Activated CD4-positive, alpha-beta T cell treated with anti-CD3 and anti-CD28 coated beads for 1 hour (primary cell): Measurements from ENCODE around the gene PRKAR1B.

Experiments
- DNase-seq: peaks from one replicate; pipeline ENCODE4 v3.0.0-alpha.2; 2020

Gene PRKAR1B

DNA sequence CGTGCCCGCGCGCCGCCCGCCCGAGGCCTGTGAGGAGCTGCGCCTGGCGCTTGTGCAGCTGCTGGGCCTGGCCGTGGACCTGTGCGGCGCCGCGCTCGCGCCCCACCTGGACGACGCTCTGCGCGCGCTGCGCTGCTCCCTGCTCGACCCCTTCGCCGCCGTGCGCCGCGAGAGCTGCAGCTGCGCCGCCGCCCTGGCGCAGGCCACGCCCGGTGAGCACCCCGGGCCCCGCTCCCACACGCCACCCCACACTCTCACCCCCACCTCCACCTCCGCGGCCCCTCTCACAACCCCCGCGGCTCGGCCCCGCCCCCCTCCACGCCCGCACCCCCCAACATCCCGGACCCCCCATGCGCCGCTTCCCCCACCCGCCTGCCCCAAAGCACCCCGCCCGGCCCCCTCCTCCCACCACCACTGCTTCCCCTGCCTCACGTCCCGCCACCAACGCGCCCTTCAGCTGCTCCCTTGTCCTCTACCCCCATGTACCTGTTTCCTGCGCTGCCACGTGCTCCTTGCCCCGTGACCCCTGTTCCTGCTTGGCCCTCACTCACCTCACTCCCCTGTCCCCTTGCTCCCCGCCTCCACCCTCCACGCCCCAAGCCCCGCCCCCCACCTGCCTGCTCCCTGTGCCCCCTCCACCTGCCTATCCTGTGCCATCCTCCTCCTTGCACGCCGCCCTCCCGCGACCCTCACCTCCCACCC lies at the start of gene PRKAR1B:
Gene PRKAR1B, minus strand, starts transcription at position 178 of the 702 bp plus-strand sequence. CDS start 15,776 bp downstream, outside the sequence.
- no peak for DNase-seq

DNA sequence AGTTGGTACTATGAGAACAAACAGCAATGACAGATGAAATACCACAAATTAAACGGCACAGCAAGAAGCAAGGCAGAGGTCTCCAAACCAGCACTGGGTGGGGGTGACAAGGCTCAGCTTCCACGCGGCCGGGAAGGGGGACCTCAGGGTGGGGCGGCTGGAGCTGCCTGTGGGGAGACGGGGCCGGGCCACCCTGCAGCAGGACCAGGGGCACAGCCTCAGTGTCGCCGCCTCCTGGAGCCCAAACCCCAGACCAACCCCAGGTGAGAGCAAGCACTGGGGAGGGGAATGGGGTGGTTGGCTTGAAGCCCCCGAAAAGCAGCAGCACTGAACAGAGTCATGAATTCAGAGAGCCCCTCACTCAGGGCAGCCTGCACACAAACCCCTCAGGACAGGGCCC lies 49.3 kb upstream of the PRKAR1B start:
- DNase-seq, result no peak

DNA sequence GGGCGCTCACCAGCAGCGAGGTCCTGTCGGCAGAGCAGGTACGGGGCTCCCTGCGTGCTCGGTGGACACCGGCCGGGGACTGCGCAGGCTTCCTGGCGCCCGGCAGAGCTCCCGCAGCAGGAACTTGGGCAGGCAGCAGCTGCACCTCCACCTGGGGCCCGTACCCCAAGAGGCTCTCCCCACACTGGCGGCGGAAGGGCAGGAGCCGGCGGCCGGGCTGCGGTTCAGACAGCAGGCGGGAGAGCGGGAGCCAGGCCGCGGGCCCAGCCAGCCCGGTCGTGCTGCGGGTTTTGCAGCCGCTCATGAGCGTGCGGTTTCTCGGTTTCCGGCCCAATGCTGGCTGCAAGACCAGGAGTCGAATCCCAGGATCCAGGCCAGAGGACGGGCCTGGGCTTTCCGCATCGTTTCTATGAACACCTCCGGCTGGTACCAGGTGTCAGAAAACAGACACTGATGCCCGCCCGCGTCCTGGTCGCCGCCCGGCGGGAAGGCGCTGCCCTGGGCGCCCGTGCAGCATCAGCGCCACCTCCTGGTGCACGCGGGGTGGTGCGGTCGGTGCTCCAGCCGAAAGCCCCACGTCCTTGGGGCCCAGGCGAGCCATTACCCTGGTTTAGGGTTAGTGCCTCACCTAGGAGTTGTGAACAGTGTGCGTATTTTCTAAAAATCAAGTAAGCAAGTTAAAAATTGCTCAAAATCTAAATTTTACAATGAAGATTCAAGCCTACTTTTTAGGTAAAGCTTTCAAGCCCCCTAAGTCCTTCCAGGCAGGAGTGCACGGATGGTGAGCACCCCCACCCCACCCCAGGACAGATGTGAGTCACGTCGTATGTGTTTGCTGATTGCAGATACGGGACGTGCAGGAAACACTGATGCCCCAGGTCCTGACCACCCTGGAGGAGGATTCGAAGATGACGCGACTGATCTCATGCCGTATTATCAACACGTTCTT lies 47.4 kb upstream of the PRKAR1B start:
- DNase-seq, result peak; percentile 42

DNA sequence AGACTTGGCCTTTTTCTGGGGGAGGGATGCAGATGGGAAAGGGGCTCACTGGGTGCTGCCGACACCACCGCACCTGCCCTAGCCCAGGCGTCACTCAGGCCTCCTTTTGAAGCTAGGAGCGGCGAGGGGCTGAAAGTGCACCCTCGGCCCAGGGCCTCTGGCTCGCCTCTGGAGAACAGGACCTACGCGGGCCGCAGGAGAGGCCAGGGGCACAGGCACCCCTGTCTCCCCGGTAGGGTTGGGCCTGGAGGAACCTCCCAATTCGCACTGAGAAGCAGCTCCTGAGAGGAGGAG lies 46.5 kb upstream of the PRKAR1B start:
- DNase-seq, result no peak

DNA sequence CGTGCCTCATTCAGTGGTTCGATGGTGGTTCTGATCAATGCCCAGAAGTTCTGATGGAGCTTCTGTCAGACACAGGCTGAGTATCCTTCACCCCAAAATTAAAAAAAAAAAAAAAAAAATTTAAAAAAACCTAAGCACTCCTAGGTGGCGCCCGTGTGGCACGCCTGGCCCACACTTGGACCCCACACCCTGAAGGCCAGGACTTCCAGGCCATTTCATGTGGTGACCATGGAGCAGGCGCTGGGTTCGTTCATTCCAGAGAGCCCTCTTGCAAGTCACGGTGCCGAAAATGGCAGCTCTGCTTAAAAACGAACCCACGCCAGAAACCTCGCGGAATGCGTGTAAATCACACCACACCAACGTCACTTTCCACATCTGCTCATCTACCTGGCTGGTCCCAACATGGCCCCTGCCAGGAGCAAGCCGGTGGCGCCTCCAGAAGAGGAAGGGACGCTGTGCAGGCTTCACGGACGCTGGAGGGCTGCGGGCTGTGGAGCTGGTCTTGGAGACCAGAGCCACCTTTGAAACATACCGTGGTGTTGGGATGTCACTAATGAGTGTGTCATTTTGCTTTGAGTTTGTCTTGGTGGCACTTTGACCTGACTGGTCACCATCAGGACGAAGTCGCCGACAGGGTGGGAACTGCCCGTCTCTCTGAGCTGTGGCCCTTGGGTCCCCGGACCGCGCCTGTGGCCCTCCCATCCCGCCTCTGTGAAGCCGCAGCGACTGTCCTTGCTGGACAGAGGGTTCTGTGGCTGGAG lies 46.0 kb upstream of the PRKAR1B start:
- DNase-seq, result no peak

DNA sequence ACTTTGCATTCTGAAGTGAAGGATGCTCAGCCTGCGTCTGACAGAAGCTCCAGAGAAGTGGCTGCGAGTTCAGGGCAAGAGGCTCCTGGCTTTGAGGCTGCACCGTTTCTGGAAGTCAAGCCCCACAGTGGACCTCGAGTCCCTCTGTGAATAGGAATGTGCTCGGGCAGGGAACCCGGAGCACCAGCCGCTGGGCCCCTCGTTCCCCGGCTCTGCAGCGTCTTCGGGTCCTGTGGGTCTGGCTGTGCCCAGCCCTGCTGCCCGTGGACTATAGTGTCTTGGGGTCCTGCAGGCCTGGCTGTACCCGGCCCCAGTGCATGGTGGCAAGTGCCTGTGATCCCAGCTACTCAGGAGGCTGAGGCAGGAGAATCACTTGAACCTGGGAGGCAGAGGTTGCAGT lies 45.3 kb upstream of the PRKAR1B start:
- no peak for DNase-seq

DNA sequence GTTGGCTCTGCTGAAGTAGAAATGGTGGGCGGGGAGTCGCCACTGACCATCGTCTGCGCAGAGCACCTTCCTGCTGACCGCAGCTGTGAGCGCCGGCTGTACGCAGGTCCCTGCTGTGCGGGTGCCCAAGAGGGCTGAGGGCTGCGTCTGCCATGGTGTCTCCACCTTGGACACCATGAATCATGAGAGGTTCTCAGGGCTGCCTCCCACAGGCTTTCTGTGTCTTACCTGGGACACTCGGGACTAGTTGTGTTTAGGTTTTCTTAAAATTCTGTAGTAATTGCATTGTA lies 44.9 kb upstream of the PRKAR1B start:
- DNase-seq, result no peak

DNA sequence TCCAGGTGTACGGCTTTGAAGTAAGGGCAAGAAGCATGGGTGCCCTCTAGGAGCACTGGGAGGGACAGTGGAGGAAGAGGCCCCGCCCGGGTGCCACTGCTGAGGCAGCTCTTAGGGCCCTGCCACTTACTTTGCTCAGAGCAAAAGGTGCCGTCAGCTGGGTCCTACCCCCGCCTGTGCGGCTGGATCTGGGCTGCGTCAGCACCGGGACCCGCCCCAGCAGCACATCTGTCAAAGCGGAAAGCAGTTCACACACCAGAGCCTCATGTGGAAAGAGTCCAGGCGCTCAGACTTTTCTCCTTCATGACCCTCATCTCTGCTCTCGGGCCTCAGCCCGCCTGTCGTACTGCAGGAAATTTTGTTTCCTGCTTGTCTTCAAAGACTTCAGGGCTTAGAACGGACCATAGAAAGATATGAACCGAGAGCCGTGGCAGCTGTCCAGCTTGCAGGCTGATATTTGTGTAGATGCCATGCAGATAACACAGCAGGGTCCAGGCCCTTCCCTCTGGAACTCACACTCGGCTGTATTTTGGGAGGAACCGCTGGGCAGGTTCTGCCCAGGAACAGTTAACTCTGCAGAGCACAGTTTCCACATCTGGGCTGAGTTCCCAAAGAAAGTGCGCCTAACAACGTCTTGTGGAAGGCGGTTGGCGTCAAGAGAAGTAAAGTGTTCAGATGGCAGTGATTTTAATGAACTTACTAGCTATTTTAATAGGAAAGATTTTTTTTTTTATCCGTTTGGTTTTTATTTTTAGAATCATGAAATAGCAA lies 44.3 kb upstream of the PRKAR1B start:
- no peak for DNase-seq

DNA sequence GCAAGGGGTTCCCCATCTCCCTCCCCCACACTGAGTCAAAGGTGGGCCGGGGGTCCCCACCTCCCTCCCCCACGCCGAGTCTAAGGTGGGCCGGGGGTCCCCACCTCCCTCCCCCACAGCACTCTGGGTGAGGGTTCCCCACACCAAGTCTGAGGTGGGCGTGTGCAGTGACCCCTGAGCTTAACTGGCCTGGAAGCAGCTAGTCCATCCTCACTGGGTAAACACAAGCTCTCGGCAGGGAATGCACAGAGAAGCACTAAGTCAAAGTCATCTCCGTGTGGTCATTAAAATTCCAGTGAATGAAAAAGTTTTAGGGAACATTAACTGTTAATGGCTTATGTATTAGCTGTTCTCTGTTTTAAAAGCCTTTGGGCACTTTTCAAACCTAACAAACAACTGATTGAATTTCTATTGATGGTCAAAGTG lies 43.7 kb upstream of the PRKAR1B start:
- no peak for DNase-seq

DNA sequence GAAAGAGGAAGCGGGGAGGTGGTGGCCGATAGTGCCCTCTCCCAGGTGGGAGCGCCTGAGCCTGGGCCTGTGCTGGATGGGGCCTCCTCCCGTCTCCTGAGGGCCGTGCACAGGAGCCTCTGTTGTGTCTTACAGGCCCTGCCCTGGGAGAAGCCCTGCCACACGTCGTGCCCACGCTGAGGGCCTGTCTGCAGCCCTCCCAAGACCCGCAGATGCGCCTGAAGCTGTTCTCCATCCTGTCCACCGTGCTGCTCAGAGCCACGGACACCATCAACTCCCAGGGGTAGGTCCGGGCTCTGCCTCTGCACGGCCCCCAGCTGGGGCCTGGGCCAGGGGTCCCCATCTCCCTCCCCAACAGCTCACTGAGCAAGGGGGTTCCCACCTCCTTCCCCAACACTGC lies 43.3 kb upstream of the PRKAR1B start:
- DNase-seq, result no peak

DNA sequence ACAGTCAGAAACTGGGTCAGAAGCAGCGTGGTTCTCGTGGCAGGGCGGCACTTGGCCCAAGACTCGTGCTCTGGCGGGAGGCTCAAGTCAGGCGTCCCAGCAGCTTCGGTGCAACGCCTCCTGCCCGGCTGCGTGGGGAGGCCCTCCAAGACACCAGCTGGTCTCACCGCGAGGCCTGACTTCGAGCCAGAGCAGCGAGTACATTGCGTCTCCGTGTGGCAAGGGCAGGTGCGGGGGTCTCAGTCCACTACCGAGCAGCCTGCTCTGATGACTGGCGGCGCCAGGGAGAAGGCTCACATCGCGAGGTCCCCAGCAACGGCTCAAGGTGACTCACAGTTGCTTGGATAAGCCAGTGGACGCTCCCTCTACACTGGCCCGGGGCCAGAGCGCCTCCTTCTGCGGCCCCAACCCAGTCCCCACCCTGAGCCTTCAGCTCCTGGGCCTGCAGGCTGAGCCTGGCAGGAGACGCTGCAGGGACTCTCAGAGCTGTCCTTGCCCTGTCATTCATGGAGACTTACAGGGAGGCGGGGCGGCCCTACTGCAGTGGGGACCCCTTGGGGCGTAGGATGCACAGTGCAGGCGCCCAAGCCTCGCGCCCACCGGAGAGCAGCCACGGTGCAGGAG lies 41.9 kb upstream of the PRKAR1B start:
- DNase-seq, result no peak

DNA sequence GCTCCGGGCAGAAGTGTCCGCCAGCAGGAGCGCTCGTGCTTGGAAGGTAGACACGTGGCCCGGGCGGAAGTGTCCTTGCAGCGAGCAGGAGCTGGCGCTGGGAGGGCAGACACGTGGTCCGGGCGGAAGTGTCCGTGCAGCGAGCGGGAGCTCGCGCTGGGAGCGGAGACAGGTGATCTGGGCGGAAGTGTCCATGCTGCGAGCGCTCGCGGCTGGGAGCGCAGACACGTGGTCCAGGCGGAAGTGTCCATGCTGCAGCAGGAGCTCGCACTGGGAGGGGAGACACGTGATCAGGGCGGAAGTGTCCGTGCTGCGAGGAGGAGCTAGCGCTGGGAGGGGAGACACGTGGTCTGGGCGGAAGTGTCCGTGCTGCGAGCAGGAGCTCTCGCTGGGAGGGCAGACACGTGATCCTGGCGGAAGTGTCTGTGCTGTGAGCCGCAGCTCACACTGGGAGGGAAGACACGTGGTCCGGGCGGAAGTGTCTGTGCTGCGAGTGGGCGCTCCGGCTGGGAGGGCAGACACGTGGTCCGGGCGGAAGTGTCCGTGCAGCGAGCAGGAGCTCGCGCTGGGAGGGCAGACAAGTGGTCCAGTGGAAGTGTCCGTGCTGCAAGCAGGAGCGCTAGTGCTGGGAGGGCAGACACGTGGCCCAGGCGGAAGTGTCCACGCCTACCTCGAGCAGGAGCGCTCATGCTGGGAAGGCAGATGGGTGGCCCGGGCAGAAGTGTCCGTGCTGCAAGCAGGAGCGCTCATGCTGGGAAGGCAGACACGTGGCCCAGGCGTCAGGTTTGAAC lies 41.1 kb upstream of the PRKAR1B start:
- DNase-seq, result no peak

DNA sequence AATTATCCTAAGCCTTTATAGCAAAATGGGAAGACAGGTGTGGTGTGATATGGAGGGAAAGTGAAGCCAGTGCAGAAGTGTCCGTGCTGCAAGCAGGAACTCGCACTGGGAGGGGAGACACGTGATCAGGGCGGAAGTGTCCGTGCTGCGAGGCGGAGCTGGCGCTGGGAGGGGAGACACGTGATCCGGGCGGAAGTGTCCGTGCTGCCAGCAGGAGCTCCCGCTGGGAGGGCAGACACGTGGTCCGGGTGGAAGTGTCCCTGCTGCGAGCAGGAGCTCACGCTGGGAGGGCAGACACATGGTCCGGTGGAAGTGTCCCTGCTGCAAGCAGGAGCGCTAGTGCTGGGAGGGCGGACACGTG lies 40.5 kb upstream of the PRKAR1B start:
- no peak for DNase-seq

DNA sequence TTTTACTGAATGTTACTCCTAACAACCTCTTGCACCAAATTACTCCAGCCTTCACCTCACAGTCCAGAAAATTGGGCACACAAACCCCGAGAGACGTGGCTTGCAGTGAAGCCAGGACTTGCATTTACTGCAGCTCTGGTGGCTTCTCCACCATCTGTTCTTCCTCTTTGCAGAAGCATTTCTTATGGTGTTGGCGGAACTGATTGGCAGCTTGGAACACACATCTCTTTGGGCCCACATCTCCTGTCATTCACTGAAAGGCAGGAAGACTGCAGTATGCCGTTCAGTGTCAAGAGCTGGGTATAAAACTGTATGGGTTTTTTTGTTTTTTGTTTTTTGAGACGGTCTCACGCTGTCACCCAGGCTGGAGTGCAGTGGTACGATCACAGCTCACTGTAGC lies 38.3 kb upstream of the PRKAR1B start:
- no peak for DNase-seq

DNA sequence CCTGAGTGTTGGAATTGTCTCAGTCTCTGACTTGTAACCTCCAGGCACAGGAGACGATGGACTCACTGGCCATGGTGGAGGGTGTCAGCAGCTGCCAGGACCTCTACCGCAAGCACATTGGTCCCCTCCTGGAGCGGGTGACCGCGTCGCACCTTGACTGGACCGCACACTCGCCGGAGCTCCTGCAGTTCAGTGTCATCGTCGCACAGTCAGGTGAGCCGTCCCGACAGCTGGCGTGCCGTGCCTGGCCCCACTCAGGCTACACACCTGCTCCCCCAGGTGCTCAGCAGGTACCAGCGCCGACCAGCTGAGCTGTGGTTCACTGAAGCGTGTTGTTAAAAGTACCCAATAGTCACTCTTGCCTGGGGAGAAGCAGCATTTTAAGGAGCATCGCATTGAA lies 36.7 kb upstream of the PRKAR1B start:
- no peak for DNase-seq

DNA sequence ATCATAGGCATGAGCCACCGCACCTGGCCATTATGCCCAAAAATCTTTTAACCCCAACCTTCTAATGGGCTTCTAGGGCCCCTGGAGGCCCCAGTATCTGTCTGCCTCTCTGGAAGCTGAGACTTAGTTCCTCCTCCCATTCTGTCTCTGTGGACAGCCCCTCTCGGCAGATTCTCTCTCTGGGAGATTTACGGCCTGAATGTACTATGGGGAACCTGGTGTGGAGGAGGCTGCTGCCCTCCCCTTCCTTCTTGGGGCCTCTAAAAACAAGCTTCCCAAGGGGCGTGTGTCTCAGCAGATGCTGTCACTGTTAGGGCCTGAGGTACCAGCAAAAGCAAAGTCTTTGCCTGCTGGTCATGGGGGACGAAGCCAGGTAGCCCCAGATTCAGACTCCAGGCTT lies 35.8 kb upstream of the PRKAR1B start:
- no peak for DNase-seq

DNA sequence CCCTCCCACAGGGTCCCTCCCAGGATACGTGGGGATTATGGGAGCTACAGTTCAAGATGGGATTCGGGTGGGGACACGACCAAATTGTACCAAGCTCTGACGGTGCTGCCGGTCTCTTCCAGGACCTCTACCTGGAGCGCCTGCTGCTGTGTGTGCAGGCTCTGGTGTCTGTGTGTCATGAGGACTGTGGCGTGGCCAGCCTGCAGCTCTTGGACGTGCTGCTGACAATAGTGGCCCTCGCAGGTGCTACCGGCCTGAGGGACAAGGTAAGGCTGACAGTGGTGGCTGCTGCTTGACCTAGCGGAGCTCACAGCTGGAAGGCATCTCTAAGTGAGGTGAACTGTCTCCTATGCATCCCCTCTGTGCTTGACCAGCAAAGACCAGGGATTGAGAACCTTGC lies 34.5 kb upstream of the PRKAR1B start:
- no peak for DNase-seq

DNA sequence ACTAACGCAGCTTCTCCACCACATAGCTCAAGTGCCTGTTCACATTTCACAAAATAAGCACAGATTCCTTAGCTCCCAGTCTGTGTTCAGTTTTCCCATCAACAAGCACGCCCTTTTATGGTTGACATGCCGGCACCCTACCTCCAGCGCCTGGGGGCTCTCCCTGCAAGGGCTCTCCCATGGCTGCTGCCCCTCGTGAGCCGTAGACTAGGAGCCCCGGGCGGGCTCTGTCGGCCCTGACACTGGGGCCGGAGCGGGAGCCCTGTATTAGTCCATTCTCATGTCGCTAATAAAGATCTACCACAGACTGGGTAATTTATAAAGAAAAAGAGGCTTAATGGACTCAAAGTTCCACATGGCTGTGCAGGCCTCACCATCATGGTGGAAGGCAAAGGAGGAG lies 34.0 kb upstream of the PRKAR1B start:
- DNase-seq, result no peak

DNA sequence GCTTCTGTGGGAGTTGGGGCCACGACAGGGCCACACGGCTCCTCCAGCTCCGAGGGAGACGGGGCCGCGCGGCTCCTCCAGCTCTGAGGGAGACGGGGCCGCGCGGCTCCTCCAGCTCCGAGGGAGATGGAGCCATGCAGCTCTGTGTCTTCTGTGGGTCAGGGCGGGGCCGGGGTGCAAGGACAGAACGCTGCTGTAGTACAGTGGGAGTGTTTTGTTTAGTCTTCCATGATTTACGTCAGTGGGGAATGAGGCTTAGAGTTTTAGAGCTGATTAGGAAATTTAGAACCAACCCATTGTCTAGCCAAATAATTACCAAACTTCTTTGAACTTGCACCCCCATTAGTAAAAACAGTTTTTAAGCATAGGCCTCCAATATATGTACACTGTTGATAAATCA lies 32.9 kb upstream of the PRKAR1B start:
- no peak for DNase-seq

DNA sequence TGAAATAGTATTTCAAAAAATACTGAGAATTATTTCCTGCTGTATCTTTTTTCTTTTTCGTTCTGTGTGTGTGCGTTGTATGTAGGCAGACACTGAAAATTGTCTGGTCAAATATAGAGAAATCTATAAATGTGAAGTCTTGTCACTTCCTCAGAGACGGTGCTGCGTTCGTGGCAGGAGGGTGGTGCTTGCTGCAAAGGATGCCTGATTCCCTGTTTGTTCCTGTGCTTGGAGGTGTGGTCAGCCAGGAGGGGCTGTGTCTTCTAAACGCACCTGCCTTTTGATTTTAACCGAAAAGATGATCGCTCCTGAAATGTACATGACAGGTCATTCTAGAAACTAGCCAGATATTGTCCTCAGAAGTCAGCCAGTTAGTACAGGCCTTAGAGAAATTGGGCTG lies 32.5 kb upstream of the PRKAR1B start:
- DNase-seq, result no peak

DNA sequence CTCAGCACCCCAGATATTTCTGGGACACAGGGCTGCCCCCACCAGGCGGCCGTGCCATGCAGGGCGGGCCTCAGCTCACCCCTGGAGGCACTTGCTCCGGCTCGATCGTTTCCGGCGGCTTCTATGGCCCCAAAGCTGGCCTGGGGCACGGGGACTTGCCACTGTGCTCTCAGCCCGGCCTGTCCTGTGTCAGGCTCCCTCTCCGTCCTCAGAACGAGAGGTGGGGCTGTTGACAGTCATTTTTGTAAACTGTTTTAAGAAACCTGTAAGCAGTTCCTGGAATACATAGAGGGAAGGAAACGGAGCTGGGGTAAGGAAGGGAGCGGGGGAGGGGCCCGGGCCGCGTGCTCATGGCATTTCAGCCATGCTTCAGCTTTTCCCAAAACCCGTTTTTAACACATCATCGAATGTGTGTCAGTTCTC lies 30.7 kb upstream of the PRKAR1B start:
- DNase-seq, result no peak
